GM19099 (cell line): ENCODE results near the gene ROBO2.

Experiments used
- POLR2A ChIP-seq: IDR thresholded peaks from 3 replicates; pipeline ENCODE4 v1.6.1; 2011; ENCODE audit warnings: low read depth; ENCODE audit not compliant: insufficient read length; ENCODE audit errors: extremely low read depth

ROBO2 gene

GRCh38 chr3:77042343-77042742 is 2.4 kb downstream of the ROBO2 start:
- TF ChIP-seq POLR2A: no peak

GRCh38 chr3:77042882-77043281 is 3.0 kb downstream of the ROBO2 start:
- TF ChIP-seq POLR2A: no peak

GRCh38 chr3:77045686-77046085 is 5.8 kb downstream of the ROBO2 start:
- no peak for TF ChIP-seq POLR2A

GRCh38 chr3:77048186-77048585 is 8.3 kb downstream of the ROBO2 start:
- no peak for TF ChIP-seq POLR2A

GRCh38 chr3:77051591-77051990 is 11.7 kb downstream of the ROBO2 start:
- no peak for TF ChIP-seq POLR2A

GRCh38 chr3:77052051-77052501 is 12.2 kb downstream of the ROBO2 start:
- TF ChIP-seq POLR2A: no peak

GRCh38 chr3:77052733-77053670 is 13.1 kb downstream of the ROBO2 start:
- TF ChIP-seq POLR2A: no peak

- no peak for TF ChIP-seq POLR2A
Measured at GRCh38 chr3:77053795-77054194, 13.9 kb downstream of the ROBO2 start.

- TF ChIP-seq POLR2A: no peak
Measured at GRCh38 chr3:77055841-77056341, 16.0 kb downstream of the ROBO2 start.

- TF ChIP-seq POLR2A: no peak
Measured at GRCh38 chr3:77059354-77059753, 19.5 kb downstream of the ROBO2 start.

- no peak for TF ChIP-seq POLR2A
Measured at GRCh38 chr3:77063423-77063822, 23.5 kb downstream of the ROBO2 start.

GRCh38 chr3:77065750-77066149 is 25.9 kb downstream of the ROBO2 start:
- TF ChIP-seq POLR2A: no peak

GRCh38 chr3:77066829-77067228 is 26.9 kb downstream of the ROBO2 start:
- no peak for TF ChIP-seq POLR2A

GRCh38 chr3:77068808-77069207 is 28.9 kb downstream of the ROBO2 start:
- no peak for TF ChIP-seq POLR2A

GRCh38 chr3:77071364-77071763 is 31.5 kb downstream of the ROBO2 start:
- TF ChIP-seq POLR2A: no peak

GRCh38 chr3:77071809-77072208 is 31.9 kb downstream of the ROBO2 start:
- TF ChIP-seq POLR2A: no peak
